Measurements from ENCODE around the gene MAP1B. TPM values are rescaled to one million over a fixed set of nuclear protein-coding genes. Genes with fewer than 3 reads are reported as not detected.

The MAP1B gene
- polyA plus RNA-seq, 2 of the 4 experiments (the other 2 are of a cell fraction) = 40.2 to 73.0 TPM

DNA sequence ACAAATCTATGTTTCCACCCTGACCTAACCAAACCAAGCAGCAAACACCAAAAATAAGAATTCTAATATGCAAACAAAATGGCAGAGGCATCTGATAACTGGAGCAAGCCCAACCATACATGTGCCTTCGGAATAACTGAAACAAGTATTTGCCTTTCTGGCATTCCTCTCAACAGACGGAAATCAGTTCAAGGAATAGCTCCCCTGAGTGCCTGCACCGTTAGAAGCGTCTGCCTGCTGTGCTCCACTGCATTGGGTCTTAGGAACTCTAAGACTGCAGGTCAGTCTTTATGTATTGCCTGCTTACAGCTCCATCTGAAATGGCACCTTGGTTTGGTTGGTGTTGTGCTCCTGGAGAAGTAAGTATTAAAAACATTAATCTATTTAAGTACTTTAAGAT is 114.3 kb downstream of the MAP1B start:
- Histone ChIP-seq H3K4me1 (no peaks in the 10 kb centered on the region), H3K9me3 (no peaks in the 10 kb centered on the region), H3K4me2 (no peak overlapping the region), H3K4me3 (no peak overlapping the region), H3K27ac (no peak overlapping the region)
- ChIA-PET POLR2A (interaction anchor here (0.6 kb wide), 1 partner anchor 85 kb away, joined by 3 read pairs; no protein-coding TSS in a partner anchor), CTCF (interaction anchor here (0.7 to 1.6 kb wide), 4 partner anchors 12 to 23 kb away, joined by 3 to 5 read pairs (median 4); no protein-coding TSS in a partner anchor)
- TF ChIP-seq MAZ (IDR thresholded peaks at IDR 0.05; ENCODE audit: borderline replicate concordance, low read depth, low read length) (no peak), KDM5A (IDR thresholded peaks at IDR 0.05) (no peak), RARB (CRISPR knock-in tag; IDR thresholded peaks at IDR 0.05) (no peak), SMC3 (IDR thresholded peaks at IDR 0.05) (no peak), HDAC2 (IDR thresholded peaks at IDR 0.05) (no peak), TFCP2L1 (CRISPR knock-in tag; IDR thresholded peaks at IDR 0.05) (no peak), HOXB5 (CRISPR knock-in tag; IDR thresholded peaks at IDR 0.05) (no peak), FOSL2 (IDR thresholded peaks at IDR 0.05) (no peak), FOSL2 (CRISPR knock-in tag; IDR thresholded peaks at IDR 0.05) (no peak), RCOR1 (IDR thresholded peaks at IDR 0.05; ENCODE audit: low read depth, low read length) (no peak), MAFK (IDR thresholded peaks at IDR 0.05; ENCODE audit: partially characterized antibody) (no peak), RFX5 (IDR thresholded peaks at IDR 0.05) (no peak), POLR2A (IDR thresholded peaks at IDR 0.05; ENCODE audit: low read length) (no peak), BHLHE40 (IDR thresholded peaks at IDR 0.05; ENCODE audit: low read depth, low read length) (no peak)
- TF ChIP-seq, protein P1, sequence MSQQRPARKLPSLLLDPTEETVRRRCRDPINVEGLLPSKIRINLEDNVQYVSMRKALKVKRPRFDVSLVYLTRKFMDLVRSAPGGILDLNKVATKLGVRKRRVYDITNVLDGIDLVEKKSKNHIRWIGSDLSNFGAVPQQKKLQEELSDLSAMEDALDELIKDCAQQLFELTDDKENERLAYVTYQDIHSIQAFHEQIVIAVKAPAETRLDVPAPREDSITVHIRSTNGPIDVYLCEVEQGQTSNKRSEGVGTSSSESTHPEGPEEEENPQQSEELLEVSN (IDR thresholded peaks at IDR 0.05; ENCODE audit: borderline replicate concordance, low read depth) = no peak
- TF ChIP-seq, protein P2, sequence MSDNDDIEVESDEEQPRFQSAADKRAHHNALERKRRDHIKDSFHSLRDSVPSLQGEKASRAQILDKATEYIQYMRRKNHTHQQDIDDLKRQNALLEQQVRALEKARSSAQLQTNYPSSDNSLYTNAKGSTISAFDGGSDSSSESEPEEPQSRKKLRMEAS (IDR thresholded peaks at IDR 0.05) = no peak
- DNase-seq (ENCODE audit: low read depth in 1 of 2, low spot score in 1 of 2) (no peak), FAIRE-seq (no peak), ATAC-seq (no peak)
- 72% methylated on average over 4 of the region's 4 CpGs for WGBS (ENCODE audit: missing lambda C conversion rate)

DNA sequence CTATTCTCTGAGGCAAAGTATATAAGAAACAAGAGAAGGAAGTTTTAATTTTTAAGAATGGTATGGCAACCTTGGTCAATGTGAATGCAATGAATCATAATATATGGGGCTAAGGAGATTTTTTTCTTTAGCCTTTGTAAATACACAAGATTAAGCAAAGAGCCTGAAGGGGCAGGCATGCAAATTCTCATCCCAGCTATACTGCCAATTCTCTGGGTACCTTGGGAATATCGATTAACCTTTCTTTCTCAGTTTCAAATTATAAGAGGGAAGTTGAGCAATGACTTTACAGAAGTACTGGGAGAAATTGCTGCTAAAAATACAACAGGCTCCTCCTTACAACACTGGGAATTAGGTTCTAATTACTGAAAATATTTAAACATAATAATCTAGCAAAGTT is 115.2 kb downstream of the MAP1B start:
- no peak overlapping the region for H3K4me3 ChIP-seq
- POLR2A ChIA-PET = no interaction called here
- no peak for DNase-seq (ENCODE audit: low read depth in 1 of 2, low spot score in 1 of 2)
- CTCF ChIA-PET = interaction anchor here (0.8 to 1.7 kb wide), 4 partner anchors 9 to 86 kb away, joined by 3 to 5 read pairs (median 4); no protein-coding TSS in a partner anchor
- H3K4me2 ChIP-seq = no peak overlapping the region
- H3K27ac ChIP-seq = no peak overlapping the region
- TF ChIP-seq TFCP2L1 (CRISPR knock-in tag; IDR thresholded peaks at IDR 0.05) (no peak), NFE2L2 (conservative IDR thresholded peaks at IDR 0.05; ENCODE audit: low read length) (no peak), MYC (IDR thresholded peaks at IDR 0.05; ENCODE audit: borderline replicate concordance, low read length) (no peak), ESRRA (IDR thresholded peaks at IDR 0.05; ENCODE audit: borderline replicate concordance, low read length) (no peak), JUN (IDR thresholded peaks at IDR 0.05) (no peak), HEYL (CRISPR knock-in tag; IDR thresholded peaks at IDR 0.05) (no peak), CEBPB (IDR thresholded peaks at IDR 0.05) (no peak), EHF (CRISPR knock-in tag; IDR thresholded peaks at IDR 0.05) (no peak), HDAC2 (IDR thresholded peaks at IDR 0.05) (no peak), RCOR1 (IDR thresholded peaks at IDR 0.05; ENCODE audit: low read depth, low read length) (no peak), EP300 (IDR thresholded peaks at IDR 0.05) (no peak), TP53 (CRISPR knock-in tag; IDR thresholded peaks at IDR 0.05) (no peak)
- TF ChIP-seq, protein P3, sequence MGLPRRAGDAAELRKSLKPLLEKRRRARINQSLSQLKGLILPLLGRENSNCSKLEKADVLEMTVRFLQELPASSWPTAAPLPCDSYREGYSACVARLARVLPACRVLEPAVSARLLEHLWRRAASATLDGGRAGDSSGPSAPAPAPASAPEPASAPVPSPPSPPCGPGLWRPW (IDR thresholded peaks at IDR 0.05) = no peak
- TF ChIP-seq, protein P4, sequence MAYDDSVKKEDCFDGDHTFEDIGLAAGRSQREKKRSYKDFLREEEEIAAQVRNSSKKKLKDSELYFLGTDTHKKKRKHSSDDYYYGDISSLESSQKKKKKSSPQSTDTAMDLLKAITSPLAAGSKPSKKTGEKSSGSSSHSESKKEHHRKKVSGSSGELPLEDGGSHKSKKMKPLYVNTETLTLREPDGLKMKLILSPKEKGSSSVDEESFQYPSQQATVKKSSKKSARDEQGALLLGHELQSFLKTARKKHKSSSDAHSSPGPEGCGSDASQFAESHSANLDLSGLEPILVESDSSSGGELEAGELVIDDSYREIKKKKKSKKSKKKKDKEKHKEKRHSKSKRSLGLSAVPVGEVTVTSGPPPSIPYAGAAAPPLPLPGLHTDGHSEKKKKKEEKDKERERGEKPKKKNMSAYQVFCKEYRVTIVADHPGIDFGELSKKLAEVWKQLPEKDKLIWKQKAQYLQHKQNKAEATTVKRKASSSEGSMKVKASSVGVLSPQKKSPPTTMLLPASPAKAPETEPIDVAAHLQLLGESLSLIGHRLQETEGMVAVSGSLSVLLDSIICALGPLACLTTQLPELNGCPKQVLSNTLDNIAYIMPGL (CRISPR knock-in tag; IDR thresholded peaks at IDR 0.05; ENCODE audit: borderline replicate concordance) = no peak
- FAIRE-seq = no peak
- 91% methylated on average over 1 of the region's 1 CpG for WGBS (ENCODE audit: missing lambda C conversion rate)
- no peaks in the 10 kb centered on the region for H3K4me1 ChIP-seq
- no peak for ATAC-seq
- H3K9me3 ChIP-seq = no peaks in the 10 kb centered on the region
